Natural killer cell treated with Interleukin-12 subunit alpha and Interleukin-12 subunit beta and Interleukin-15 and Interleukin-18, amount 100 ng/mL, for 72 hours (primary cell): Measurements from ENCODE around the gene ANO4. TPM values are rescaled to one million over a fixed set of nuclear protein-coding genes. Genes with fewer than 3 reads are reported as not detected.
"Not testable (repeated sequence)": the region's sequence is repeated elsewhere in the genome, so short reads cannot be mapped to it uniquely, and the experiment has no call there.

Experiments used
- ATAC-seq, 2 donors: fragments of 150-1000 bp; cut with Tn5 transposase in 1 of 2; sonication (Bioruptor Pico), chemical (Tn5 transposase) in 1 of 2; 2 replicates each; pipeline ENCODE4 v1.10.0; 2021
- DNase-seq: peaks from one replicate; pipeline ENCODE4 v3.0.0; 2022; ENCODE audit warnings: low spot score
- H3K27ac Mint-ChIP-seq, 2 donors: 1 replicate in 1 of 2; 2 replicates in 1 of 2; pipeline ENCODE4 v1.8.0; 2022; ENCODE audit warnings: mixed read lengths in 2 of 2, mild to moderate bottlenecking in 1 of 2, moderate library complexity in 1 of 2
- H3K27me3 Mint-ChIP-seq, 2 donors: 1 replicate in 1 of 2; 2 replicates in 1 of 2; pipeline ENCODE4 v1.8.0; 2022; ENCODE audit warnings: mixed read lengths in 2 of 2
- H3K36me3 Mint-ChIP-seq: one replicate; pipeline ENCODE4 v1.8.0; 2022; ENCODE audit warnings: mixed read lengths
- H3K4me1 Mint-ChIP-seq, 2 donors: 1 replicate in 1 of 2; 2 replicates in 1 of 2; pipeline ENCODE4 v1.8.0; 2022; ENCODE audit warnings: low read depth in 2 of 2, mixed read lengths in 2 of 2, mild to moderate bottlenecking in 1 of 2
- H3K4me3 Mint-ChIP-seq: one replicate; pipeline ENCODE4 v1.8.0; 2022; ENCODE audit warnings: mixed read lengths
- H3K9me3 Mint-ChIP-seq: 2 replicates; pipeline ENCODE4 v1.8.0; 2022; ENCODE audit warnings: mixed read lengths
- total RNA-seq, 2 donors: library from RNA; stranded (reverse); gene quantifications; one replicate each; pipeline ENCODE4 v1.2.3, GENCODE V29; 2022

The ANO4 gene
- total RNA-seq, 2 donors from 2014 or later, result not detected

- Mint-ChIP-seq H3K4me1 (no peaks in the 10 kb centered on the region), H3K27me3 (no peaks in the 10 kb centered on the region), H3K36me3 (no peaks in the 10 kb centered on the region), H3K9me3 (peaks cover 3% of the 10 kb centered on the region), H3K4me3 (no peak overlapping the region), H3K27ac (no peak overlapping the region)
- DNase-seq, result no peak
- no peak for ATAC-seq
These were observed 247.6 kb downstream of the ANO4 start for GRCh38 chr12:101042211-101042610.

GRCh38 chr12:101044512-101045059 is 250.0 kb downstream of the ANO4 start:
- Mint-ChIP-seq H3K4me1 (no peaks in the 10 kb centered on the region), H3K27me3 (no peaks in the 10 kb centered on the region), H3K36me3 (no peaks in the 10 kb centered on the region), H3K4me3 (no peak overlapping the region), H3K9me3 (peaks cover 7% of the 10 kb centered on the region), H3K27ac (no peak overlapping the region)
- no peak for DNase-seq
- ATAC-seq, result no peak

GRCh38 chr12:101045486-101046464 is 251.2 kb downstream of the ANO4 start:
- Mint-ChIP-seq H3K4me1 (no peaks in the 10 kb centered on the region), H3K9me3 (peaks cover 7% of the 10 kb centered on the region), H3K36me3 (no peaks in the 10 kb centered on the region), H3K27me3 (no peaks in the 10 kb centered on the region), H3K4me3 (no peak overlapping the region), H3K27ac (no peak overlapping the region)
- ATAC-seq (no peak), DNase-seq (no peak)

GRCh38 chr12:101047652-101048051 is 253.1 kb downstream of the ANO4 start:
- no peaks in the 10 kb centered on the region for H3K36me3 Mint-ChIP-seq
- no peaks in the 10 kb centered on the region for H3K4me1 Mint-ChIP-seq
- no peak overlapping the region for H3K4me3 Mint-ChIP-seq
- ATAC-seq (no peak), DNase-seq (no peak)
- no peak overlapping the region for H3K27ac Mint-ChIP-seq
- no peaks in the 10 kb centered on the region for H3K27me3 Mint-ChIP-seq
- peaks cover 7% of the 10 kb centered on the region for H3K9me3 Mint-ChIP-seq

GRCh38 chr12:101050631-101051030 is 256.1 kb downstream of the ANO4 start:
- DNase-seq (no peak), ATAC-seq (no peak)
- Mint-ChIP-seq H3K9me3 (peaks cover 7% of the 10 kb centered on the region), H3K27me3 (no peaks in the 10 kb centered on the region), H3K36me3 (no peaks in the 10 kb centered on the region), H3K27ac (no peak overlapping the region), H3K4me1 (no peaks in the 10 kb centered on the region), H3K4me3 (no peak overlapping the region)

GRCh38 chr12:101051151-101051550 is 256.6 kb downstream of the ANO4 start:
- DNase-seq (no peak), ATAC-seq (no peak)
- Mint-ChIP-seq H3K4me1 (no peaks in the 10 kb centered on the region), H3K27me3 (no peaks in the 10 kb centered on the region), H3K4me3 (no peak overlapping the region), H3K9me3 (peaks cover 7% of the 10 kb centered on the region), H3K27ac (no peak overlapping the region), H3K36me3 (no peaks in the 10 kb centered on the region)

DNA sequence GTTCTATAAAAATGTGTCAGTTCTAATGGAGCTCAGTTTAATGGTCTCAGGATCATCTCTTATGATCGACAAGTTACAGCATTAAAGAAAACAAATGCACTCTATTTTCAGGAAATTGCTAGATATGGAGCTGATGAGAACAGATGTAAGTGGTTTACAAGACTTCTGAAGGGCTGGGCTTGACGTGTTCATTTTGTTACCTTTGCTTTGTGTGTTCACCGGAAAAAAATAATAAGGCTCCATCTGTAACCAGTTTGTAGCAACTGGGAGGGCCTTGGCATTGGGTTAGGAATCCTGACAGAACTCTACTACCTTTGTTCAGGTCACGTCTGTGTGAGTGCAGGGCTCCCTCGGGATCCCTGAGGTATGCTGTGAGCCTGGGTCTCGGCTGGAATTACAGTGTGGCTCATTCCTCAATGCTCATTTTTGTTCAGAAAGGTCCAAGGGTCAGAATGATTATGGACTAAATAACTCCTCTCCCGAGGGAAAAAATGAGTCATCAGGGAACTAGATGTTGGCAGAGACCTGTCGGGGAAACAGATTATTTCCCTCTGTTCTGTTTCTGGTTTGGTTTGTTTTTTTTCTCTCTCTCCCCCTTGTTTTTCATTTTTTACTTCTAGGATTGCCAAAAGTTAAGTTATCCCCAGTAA is 257.4 kb downstream of the ANO4 start:
- Mint-ChIP-seq H3K9me3 (peaks cover 7% of the 10 kb centered on the region), H3K36me3 (no peaks in the 10 kb centered on the region), H3K4me3 (no peak overlapping the region), H3K4me1 (no peaks in the 10 kb centered on the region), H3K27ac (no peak overlapping the region), H3K27me3 (no peaks in the 10 kb centered on the region)
- no peak for ATAC-seq
- no peak for DNase-seq

DNA sequence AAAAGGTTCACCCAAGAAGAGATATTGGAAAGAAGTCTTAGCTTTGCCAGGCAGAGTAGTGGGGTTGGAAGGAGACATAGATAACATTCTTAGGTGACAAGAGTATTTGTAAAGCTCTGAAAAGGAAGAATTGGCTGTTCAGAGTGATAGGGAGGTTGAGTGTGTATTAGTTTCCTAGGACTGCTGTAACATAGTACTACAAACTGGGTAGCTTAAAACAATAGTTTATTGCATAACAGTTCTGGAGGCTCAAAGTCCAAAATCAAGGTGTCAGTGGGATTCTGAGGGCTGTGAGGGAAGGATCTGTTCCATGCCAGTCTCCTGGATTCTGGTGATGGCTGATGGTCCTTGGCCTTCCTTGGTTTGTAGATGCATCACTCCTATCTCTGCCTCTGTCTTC is 258.6 kb downstream of the ANO4 start:
- Mint-ChIP-seq H3K9me3 (peaks cover 8% of the 10 kb centered on the region), H3K36me3 (no peaks in the 10 kb centered on the region), H3K4me1 (no peaks in the 10 kb centered on the region), H3K27me3 (no peaks in the 10 kb centered on the region), H3K27ac (no peak overlapping the region), H3K4me3 (no peak overlapping the region)
- ATAC-seq (no peak), DNase-seq (no peak)

- Mint-ChIP-seq H3K9me3 (peaks cover 21% of the 10 kb centered on the region), H3K27ac (no peak overlapping the region), H3K4me3 (no peak overlapping the region), H3K4me1 (no peaks in the 10 kb centered on the region), H3K36me3 (no peaks in the 10 kb centered on the region), H3K27me3 (no peaks in the 10 kb centered on the region)
- ATAC-seq, result no peak
- DNase-seq, result no peak
These were observed 261.4 kb downstream of the ANO4 start for GRCh38 chr12:101055940-101056339.

DNA sequence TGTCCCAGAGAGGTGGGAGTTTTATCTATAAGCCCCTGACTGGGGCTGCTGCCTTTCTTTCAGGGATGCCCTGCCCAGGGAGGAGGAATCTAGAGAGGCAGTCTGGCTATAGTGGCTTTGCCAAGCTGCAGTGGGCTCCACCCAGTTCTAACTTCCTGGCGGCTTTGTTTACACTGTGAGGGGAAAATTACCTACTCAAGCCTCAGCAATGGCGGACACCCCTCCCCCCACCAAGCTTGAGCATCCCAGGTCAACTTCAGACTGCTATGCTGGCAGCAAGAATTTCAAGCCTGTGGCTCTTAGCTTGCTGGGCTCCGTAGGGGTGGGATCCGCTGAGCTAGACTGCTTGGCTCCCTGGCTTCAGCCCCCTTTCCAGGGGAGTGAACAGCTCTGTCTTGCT is 267.9 kb downstream of the ANO4 start:
- H3K9me3 Mint-ChIP-seq, result peaks cover 42% of the 10 kb centered on the region
- H3K27me3 Mint-ChIP-seq, H3K4me3 Mint-ChIP-seq, H3K4me1 Mint-ChIP-seq, DNase-seq, ATAC-seq, H3K27ac Mint-ChIP-seq, H3K36me3 Mint-ChIP-seq: not testable (repeated sequence)

DNA sequence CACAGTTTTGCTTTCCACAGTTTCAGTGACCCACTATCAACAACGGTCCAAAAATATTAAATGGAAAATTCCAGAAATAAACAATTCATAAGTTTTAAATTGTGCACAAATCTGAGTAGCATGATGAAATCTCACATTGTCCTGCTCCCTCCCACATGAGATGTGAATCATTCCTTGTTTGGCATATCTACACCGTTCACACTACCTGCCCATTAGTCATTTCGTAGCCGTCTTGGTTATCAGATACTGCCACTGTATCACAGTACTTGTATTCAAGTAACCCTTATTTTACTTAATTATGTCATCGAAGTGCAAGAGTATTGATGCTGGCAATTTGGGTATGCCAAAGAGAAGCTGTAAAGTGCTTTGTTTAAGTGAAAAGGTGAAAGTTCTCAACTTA is 270.1 kb downstream of the ANO4 start:
- Mint-ChIP-seq H3K9me3 (peaks cover 33% of the 10 kb centered on the region), H3K36me3 (peaks cover 4% of the 10 kb centered on the region), H3K4me3 (no peak overlapping the region), H3K27ac (no peak overlapping the region), H3K27me3 (no peaks in the 10 kb centered on the region), H3K4me1 (no peaks in the 10 kb centered on the region)
- ATAC-seq (no peak), DNase-seq (no peak)

- DNase-seq (no peak), ATAC-seq (no peak)
- Mint-ChIP-seq H3K27me3 (no peaks in the 10 kb centered on the region), H3K9me3 (peaks cover 30% of the 10 kb centered on the region), H3K4me1 (no peaks in the 10 kb centered on the region), H3K36me3 (peaks cover 4% of the 10 kb centered on the region), H3K27ac (no peak overlapping the region), H3K4me3 (no peak overlapping the region)
These were observed 271.9 kb downstream of the ANO4 start for GRCh38 chr12:101066489-101066888.

DNA sequence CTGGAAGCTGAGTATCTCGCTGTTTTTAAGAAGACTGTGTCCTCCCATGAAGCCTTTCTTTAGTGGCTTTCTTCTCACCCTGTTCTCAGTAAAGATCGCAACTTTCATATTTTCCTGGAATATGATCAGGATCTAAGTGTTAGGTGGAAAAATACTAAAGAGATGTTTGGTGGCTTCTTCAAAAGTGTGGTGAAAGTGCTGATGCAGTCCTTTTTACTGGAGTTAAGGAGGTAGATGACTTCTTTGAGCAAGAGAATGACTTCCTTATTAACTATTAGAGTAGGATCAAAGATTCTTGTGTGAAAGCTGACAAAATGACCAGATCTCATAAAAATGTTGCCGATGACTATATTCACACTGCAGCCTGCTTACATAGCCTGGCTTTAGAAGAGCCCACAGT is 273.8 kb downstream of the ANO4 start:
- no peak for ATAC-seq
- Mint-ChIP-seq H3K4me1 (no peaks in the 10 kb centered on the region), H3K27ac (no peak overlapping the region), H3K9me3 (peaks cover 30% of the 10 kb centered on the region), H3K4me3 (no peak overlapping the region), H3K27me3 (no peaks in the 10 kb centered on the region), H3K36me3 (peaks cover 4% of the 10 kb centered on the region)
- no peak for DNase-seq

GRCh38 chr12:101068836-101069235 is 274.3 kb downstream of the ANO4 start:
- Mint-ChIP-seq H3K27ac (no peak overlapping the region), H3K27me3 (no peaks in the 10 kb centered on the region), H3K9me3 (peaks cover 27% of the 10 kb centered on the region), H3K36me3 (peaks cover 2% of the 10 kb centered on the region), H3K4me3 (no peak overlapping the region), H3K4me1 (no peaks in the 10 kb centered on the region)
- ATAC-seq, result no peak
- DNase-seq, result no peak
